ENCODE data around the gene ADAM33.

DNA sequence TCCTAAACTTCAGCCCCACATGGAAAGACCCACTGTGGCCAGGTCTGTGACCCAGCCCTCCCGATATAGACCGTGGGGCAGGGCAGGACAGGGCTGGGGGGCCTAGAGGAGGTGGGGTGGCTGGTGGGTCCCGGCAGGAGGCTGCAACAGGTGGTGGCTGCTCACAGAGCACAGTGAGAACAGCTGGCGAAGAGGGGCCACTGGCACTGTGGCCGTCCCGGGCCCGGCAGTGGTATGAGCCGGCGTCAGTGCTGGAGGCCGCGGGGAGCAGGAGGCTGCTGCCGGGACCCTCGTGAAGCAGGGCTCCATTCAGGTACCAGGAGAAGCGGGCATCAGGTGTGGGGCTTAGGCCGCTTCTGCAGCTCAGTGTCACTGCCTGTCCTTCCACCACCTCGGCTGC, 17.2 kb upstream of the ADAM33 start:
- TF ChIP-seq EZH2 (IDR thresholded peaks at IDR 0.05) (no peak), CTCF (IDR thresholded peaks at IDR 0.05 in 2 of 3, conservative IDR thresholded peaks at IDR 0.05 in 1 of 3; ENCODE audit: borderline replicate concordance in 1 of 3, insufficient read depth in 1 of 3, low read depth in 2 of 3, low read length in 2 of 3) (no peak), ZNF274 (IDR thresholded peaks at IDR 0.05; ENCODE audit: low read depth, low read length) (no peak), CEBPB (IDR thresholded peaks at IDR 0.05; ENCODE audit: low read depth) (no peak), SIN3A (IDR thresholded peaks at IDR 0.05; ENCODE audit: low read depth) (no peak), POLR2A (IDR thresholded peaks at IDR 0.05; ENCODE audit: borderline replicate concordance, extremely low read depth, insufficient read depth, insufficient read length) (no peak), POLR2AphosphoS5 (IDR thresholded peaks at IDR 0.05; ENCODE audit: low read depth, low read length) (no peak), JUND (IDR thresholded peaks at IDR 0.05) (no peak)

All from HCT116 (cell line).